Mesendoderm (in vitro differentiated cells): ENCODE results near the gene GPR21.

Experiments
- DNase-seq: peaks from one replicate; pipeline ENCODE4 v3.0.0; 2013
- H2AK5ac ChIP-seq: 2 replicates; pipeline ENCODE4 v1.6.1; 2013; ENCODE audit warnings: low read length, inconsistent platforms
- H2BK120ac ChIP-seq: 2 replicates; pipeline ENCODE4 v1.6.1; 2013; ENCODE audit warnings: low read depth, mild to moderate bottlenecking, low read length, moderate library complexity, mixed read lengths
- H2BK15ac ChIP-seq: replicated peaks from 2 replicates; pipeline ENCODE4 v1.6.1; 2013; ENCODE audit warnings: low read depth, mild to moderate bottlenecking, moderate library complexity
- H2BK5ac ChIP-seq: 2 replicates; pipeline ENCODE4 v1.6.1; 2013; ENCODE audit warnings: low read length, inconsistent platforms
- H3K18ac ChIP-seq: 2 replicates; pipeline ENCODE4 v1.6.1; 2013; ENCODE audit warnings: mild to moderate bottlenecking, low read length, mixed read lengths
- H3K23ac ChIP-seq: one replicate; pipeline ENCODE4 v1.6.1; 2013; ENCODE audit warnings: low read length
- H3K27ac ChIP-seq: 2 replicates; pipeline ENCODE4 v1.5.1; 2013; ENCODE audit warnings: low read depth, mild to moderate bottlenecking, inconsistent platforms, low read length, moderate library complexity
- H3K27me3 ChIP-seq: 2 replicates; pipeline ENCODE4 v1.6.1; 2013; ENCODE audit warnings: low read length, control low read depth, mild to moderate bottlenecking, inconsistent platforms; ENCODE audit not compliant: insufficient read depth, poor library complexity
- H3K36me3 ChIP-seq: 2 replicates; pipeline ENCODE4 v1.6.1; 2013; ENCODE audit warnings: low read length, inconsistent platforms; ENCODE audit not compliant: control insufficient read depth, insufficient read depth
- H3K4ac ChIP-seq: one replicate; pipeline ENCODE4 v1.6.1; 2013; ENCODE audit warnings: low read depth, mild to moderate bottlenecking, low read length, moderate library complexity
- H3K4me1 ChIP-seq: 2 replicates; pipeline ENCODE4 v1.6.1; 2013; ENCODE audit warnings: low read depth, low read length, inconsistent platforms; ENCODE audit not compliant: control insufficient read depth
- H3K4me2 ChIP-seq: 2 replicates; pipeline ENCODE4 v1.6.1; 2013; ENCODE audit warnings: low read length
- H3K4me3 ChIP-seq: 2 replicates; pipeline ENCODE4 v1.5.1; 2013; ENCODE audit warnings: mild to moderate bottlenecking, low read length
- H3K56ac ChIP-seq: one replicate; pipeline ENCODE4 v1.6.1; 2013; ENCODE audit warnings: low read length
- H3K79me1 ChIP-seq: 2 replicates; pipeline ENCODE4 v1.6.1; 2013; ENCODE audit warnings: low read length, inconsistent platforms
- H3K79me2 ChIP-seq: 2 replicates; pipeline ENCODE4 v1.6.1; 2013; ENCODE audit warnings: mild to moderate bottlenecking, low read length; ENCODE audit not compliant: control insufficient read depth, insufficient read depth
- H3K9ac ChIP-seq: 2 replicates; pipeline ENCODE4 v1.6.1; 2013; ENCODE audit warnings: low read length, inconsistent platforms
- H4K5ac ChIP-seq: one replicate; pipeline ENCODE4 v1.6.1; 2013; ENCODE audit warnings: low read length
- H4K8ac ChIP-seq: one replicate; pipeline ENCODE4 v1.6.1; 2013; ENCODE audit warnings: low read depth, mild to moderate bottlenecking, control low read depth, low read length, moderate library complexity
- WGBS: extraction: QIAGEN DNeasy Blood & Tissue Kit; methylation state at CpG from one replicate; pipeline ENCODE4 v1.1.7; 2013; ENCODE audit warnings: low lambda C conversion rate, missing lambda C conversion rate; ENCODE audit not compliant: insufficient coverage; ENCODE audit errors: extremely low coverage; 5-methylcytosine and 5-hydroxymethylcytosine counted together

The GPR21 gene

DNA sequence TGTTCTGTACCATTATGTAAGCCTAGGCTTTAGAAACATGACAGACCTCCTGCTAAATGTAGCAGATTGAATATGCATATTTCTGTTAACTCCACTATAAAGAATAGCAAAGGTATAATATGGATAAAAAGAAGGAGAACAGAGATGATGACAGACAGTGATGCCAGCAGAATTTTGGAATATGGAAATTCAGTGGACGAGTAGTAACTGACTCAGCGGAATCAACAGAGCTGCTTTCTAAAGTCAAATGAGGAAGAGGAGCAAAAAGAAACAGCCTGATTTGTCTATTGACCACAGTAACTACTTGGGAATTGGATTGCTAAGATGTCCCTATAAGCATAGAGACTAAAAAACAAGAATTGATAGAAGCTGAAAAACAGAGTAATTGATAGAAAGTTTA, 8.0 kb downstream of the GPR21 start:
- no peaks in the 10 kb centered on the region for H3K36me3 ChIP-seq
- H3K79me2 ChIP-seq: no peaks in the 10 kb centered on the region
- H2BK5ac ChIP-seq: no peak overlapping the region
- H3K4me1 ChIP-seq: no peaks in the 10 kb centered on the region
- H3K56ac ChIP-seq: no peak overlapping the region
- H3K4me3 ChIP-seq: no peak overlapping the region
- H3K79me1 ChIP-seq: no peaks in the 10 kb centered on the region
- no peak overlapping the region for H3K4ac ChIP-seq
- no CpG with 5 or more reads among the region's 2 CpGs for WGBS
- H2BK120ac ChIP-seq: no peak overlapping the region
- no peak overlapping the region for H3K27ac ChIP-seq
- no peak overlapping the region for H2AK5ac ChIP-seq
- H3K18ac ChIP-seq: no peak overlapping the region
- no peaks in the 10 kb centered on the region for H3K27me3 ChIP-seq
- no peak overlapping the region for H4K8ac ChIP-seq
- no peak overlapping the region for H3K4me2 ChIP-seq
- H3K23ac ChIP-seq: no peak overlapping the region
- H2BK15ac ChIP-seq: no peak overlapping the region
- H3K9ac ChIP-seq: no peak overlapping the region
- no peak for DNase-seq
- no peak overlapping the region for H4K5ac ChIP-seq

DNA sequence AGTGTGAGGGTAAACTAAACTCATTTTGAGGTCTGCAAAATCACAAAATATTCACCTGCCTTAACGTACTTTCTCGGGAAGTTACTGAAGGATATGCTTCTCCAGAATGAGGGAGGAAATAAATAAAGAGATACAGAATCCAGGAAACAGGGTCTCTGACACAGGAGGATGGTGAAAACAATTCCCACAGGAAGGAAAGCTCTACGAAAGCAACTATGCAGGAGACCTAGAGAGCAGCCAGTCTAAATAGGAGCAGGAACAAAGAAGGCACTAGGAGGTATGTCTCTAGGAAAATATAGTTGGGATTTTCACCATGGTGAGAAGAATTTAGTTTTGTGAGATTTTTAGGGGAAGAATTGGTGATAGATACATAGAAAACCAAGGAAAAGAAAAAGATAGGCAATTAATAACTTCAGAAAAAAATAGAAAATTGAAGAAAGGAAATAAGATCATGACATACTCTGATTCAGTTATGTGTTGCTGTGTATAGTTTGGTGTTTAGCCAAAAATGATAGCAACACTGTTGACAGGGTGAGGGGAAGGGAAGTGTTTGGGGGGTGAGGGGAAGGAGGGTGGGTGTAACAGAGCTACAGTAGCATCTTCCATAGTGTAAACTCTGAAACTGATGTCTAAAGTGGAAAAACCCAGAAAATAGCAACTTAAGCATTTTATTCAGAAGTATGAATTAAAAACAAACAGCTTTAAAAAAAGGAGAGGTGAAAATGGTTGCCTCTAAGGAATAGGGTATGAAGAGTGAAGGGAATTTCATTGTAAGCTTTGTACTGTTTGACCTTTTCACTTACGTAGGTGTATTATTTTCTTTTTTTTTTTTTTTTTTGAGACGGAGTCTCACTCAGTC, 9.8 kb downstream of the GPR21 start:
- no peak for DNase-seq
- H3K27ac ChIP-seq: no peak overlapping the region
- H3K23ac ChIP-seq: no peak overlapping the region
- no peaks in the 10 kb centered on the region for H3K36me3 ChIP-seq
- no peak overlapping the region for H3K4me3 ChIP-seq
- no peak overlapping the region for H3K9ac ChIP-seq
- H2BK15ac ChIP-seq: no peak overlapping the region
- no peak overlapping the region for H3K4me2 ChIP-seq
- H2BK5ac ChIP-seq: no peak overlapping the region
- H2BK120ac ChIP-seq: no peak overlapping the region
- H3K56ac ChIP-seq: no peak overlapping the region
- no peak overlapping the region for H4K5ac ChIP-seq
- WGBS: no CpG with 5 or more reads among the region's 5 CpGs
- no peak overlapping the region for H2AK5ac ChIP-seq
- H3K79me2 ChIP-seq: no peaks in the 10 kb centered on the region
- H3K79me1 ChIP-seq: no peaks in the 10 kb centered on the region
- no peaks in the 10 kb centered on the region for H3K4me1 ChIP-seq
- H3K18ac ChIP-seq: no peak overlapping the region
- no peak overlapping the region for H4K8ac ChIP-seq
- no peaks in the 10 kb centered on the region for H3K27me3 ChIP-seq
- H3K4ac ChIP-seq: no peak overlapping the region

DNA sequence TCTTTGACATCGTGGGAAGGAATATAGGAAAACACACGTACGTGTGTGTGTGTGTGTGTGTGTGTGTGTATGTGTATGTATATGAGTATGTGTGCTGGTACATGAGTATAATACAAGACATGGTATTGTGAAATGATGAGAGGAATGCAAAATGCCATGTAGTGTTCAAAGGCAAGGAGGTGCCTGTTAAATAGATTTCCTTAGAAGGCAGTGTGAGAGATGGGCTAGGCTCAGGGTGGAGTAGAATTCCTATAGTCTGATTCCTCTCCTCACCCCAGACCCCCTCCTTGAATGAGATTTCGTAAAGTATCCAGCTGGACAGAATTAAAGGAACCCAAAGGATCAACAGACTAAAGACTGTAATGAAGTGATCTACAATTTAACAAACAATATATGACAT, 11.1 kb downstream of the GPR21 start:
- Histone ChIP-seq H3K4me3 (no peak overlapping the region), H3K23ac (no peak overlapping the region), H3K4me2 (no peak overlapping the region), H4K8ac (no peak overlapping the region), H3K36me3 (no peaks in the 10 kb centered on the region), H3K79me2 (no peaks in the 10 kb centered on the region), H2AK5ac (no peak overlapping the region), H2BK5ac (no peak overlapping the region), H3K9ac (no peak overlapping the region), H3K4ac (no peak overlapping the region), H3K27ac (no peak overlapping the region), H4K5ac (no peak overlapping the region), H3K4me1 (no peaks in the 10 kb centered on the region), H2BK120ac (no peak overlapping the region), H3K79me1 (no peaks in the 10 kb centered on the region), H3K56ac (no peak overlapping the region), H3K18ac (no peak overlapping the region), H3K27me3 (no peaks in the 10 kb centered on the region), H2BK15ac (no peak overlapping the region)
- DNase-seq: no peak
- no CpG with 5 or more reads among the region's 4 CpGs for WGBS

DNA sequence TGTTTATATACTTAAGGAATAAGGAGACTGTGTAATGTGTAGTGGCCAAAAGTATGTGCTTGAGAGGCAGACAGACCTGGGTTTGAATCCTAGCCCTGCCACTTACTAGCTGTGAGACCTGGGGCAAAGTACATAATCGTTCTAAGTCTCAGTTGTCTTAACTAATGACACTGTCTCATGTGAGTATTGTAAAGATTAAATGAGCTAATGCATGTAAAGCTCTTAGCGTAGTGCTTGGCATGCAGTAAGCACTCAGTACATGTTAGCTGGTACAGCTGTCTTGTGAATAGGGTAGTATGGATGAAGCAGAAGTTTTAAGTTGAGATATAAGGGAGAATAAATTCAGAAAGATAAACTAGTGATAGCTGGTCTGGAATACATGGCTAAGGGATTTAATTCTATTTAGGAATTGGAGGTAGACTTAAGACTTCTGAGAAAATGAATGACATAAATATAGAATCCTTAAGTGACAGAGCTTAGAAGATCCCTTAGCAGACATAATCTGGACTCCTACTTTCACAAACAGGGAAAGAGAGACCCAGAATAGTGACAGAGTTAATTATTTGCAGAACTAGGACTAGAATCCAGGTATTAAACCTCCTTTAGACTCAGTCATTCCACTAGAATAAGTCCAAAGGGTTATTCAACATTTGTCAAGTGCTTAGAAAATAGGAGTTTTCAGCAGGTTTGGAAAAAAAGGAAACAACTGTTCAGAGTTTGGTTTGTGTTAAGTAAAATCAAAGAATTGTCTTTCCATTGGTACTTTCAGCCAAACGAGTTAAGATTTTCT, 13.1 kb downstream of the GPR21 start:
- Histone ChIP-seq H3K4ac (no peak overlapping the region), H3K27me3 (no peaks in the 10 kb centered on the region), H2BK5ac (no peak overlapping the region), H2BK120ac (no peak overlapping the region), H3K36me3 (no peaks in the 10 kb centered on the region), H3K4me3 (no peak overlapping the region), H3K4me1 (no peaks in the 10 kb centered on the region), H3K27ac (no peak overlapping the region), H3K9ac (no peak overlapping the region), H4K8ac (no peak overlapping the region), H3K18ac (no peak overlapping the region), H3K4me2 (no peak overlapping the region), H3K23ac (no peak overlapping the region), H4K5ac (no peak overlapping the region), H2BK15ac (no peak overlapping the region), H3K79me1 (no peaks in the 10 kb centered on the region), H2AK5ac (no peak overlapping the region), H3K56ac (no peak overlapping the region), H3K79me2 (no peaks in the 10 kb centered on the region)
- WGBS: no CpG with 5 or more reads among the region's 3 CpGs
- no peak for DNase-seq

DNA sequence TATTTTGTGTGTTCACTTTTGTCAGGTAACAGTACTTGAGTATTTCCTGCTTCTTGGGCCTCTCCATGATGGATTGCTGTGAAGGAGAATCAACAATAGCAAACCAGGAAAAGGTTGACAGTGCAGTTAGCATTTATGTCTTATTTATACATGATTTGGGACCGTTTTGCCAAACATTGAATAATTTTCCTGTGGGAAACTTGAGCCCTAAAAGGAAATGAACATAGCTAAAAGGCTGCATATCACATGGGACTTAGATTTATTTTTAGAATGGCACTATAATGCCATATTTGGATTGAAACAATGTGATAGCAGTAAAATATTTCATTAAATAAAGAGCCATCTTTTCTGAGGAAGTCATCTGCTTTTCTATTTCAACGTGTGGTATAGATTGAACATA, 15.3 kb downstream of the GPR21 start:
- H4K5ac ChIP-seq: no peak overlapping the region
- no peak overlapping the region for H3K56ac ChIP-seq
- no peak overlapping the region for H2BK15ac ChIP-seq
- no peak overlapping the region for H3K18ac ChIP-seq
- DNase-seq: no peak
- no peak overlapping the region for H2AK5ac ChIP-seq
- H3K9ac ChIP-seq: no peak overlapping the region
- no peaks in the 10 kb centered on the region for H3K4me1 ChIP-seq
- H3K36me3 ChIP-seq: no peaks in the 10 kb centered on the region
- no peak overlapping the region for H3K4me2 ChIP-seq
- no peak overlapping the region for H3K23ac ChIP-seq
- no CpG with 5 or more reads among the region's 2 CpGs for WGBS
- H3K79me2 ChIP-seq: no peaks in the 10 kb centered on the region
- H3K4me3 ChIP-seq: no peak overlapping the region
- H3K4ac ChIP-seq: no peak overlapping the region
- H4K8ac ChIP-seq: no peak overlapping the region
- no peak overlapping the region for H2BK120ac ChIP-seq
- no peak overlapping the region for H2BK5ac ChIP-seq
- no peak overlapping the region for H3K27ac ChIP-seq
- no peaks in the 10 kb centered on the region for H3K79me1 ChIP-seq
- H3K27me3 ChIP-seq: no peaks in the 10 kb centered on the region
